HepG2 (cell line): ENCODE results near the gene U2AF1L4. TPM values are rescaled to one million over a fixed set of nuclear protein-coding genes. Genes with fewer than 3 reads are reported as not detected.

Experiments used
- ATAC-seq: fragments of 200-7000 bp; cut with Tn5 transposase; 3 replicates; pipeline ENCODE4 v1.9.1; 2020; ENCODE audit warnings: mild to moderate bottlenecking, moderate library complexity
- BruUV-seq: library from RNA; stranded (reverse); fragments of 400-500 nt; replicated peaks from 2 replicates; lab custom pipeline; 2021; lab: Mats Ljungman, UMichigan
- CTCF ChIA-PET: fragments of 300-600 bp; formaldehyde crosslinking; extraction: SDS; loops from one replicate; lab custom pipeline; 2021; ENCODE audit warnings: low total read pairs, inconsistent platforms, low intra/inter-chr PET ratio; lab: Yijun Ruan, JAX
- POLR2A ChIA-PET: fragments of 350-600 bp; sonication (Branson Sonifier 250); formaldehyde crosslinking; loops from one replicate; lab custom pipeline; 2020; ENCODE audit warnings: antibody characterized with exemption, inconsistent platforms; lab: Yijun Ruan, JAX
- DNase-seq: peaks from one replicate; pipeline ENCODE4 v3.0.0-alpha.2; 2015; ENCODE audit warnings: low spot score
- FAIRE-seq: peaks from 3 replicates; lab custom pipeline; 2011; peaks lifted over from hg19 to GRCh38; lab: Jason Lieb, UNC
- H2AFZ ChIP-seq: one replicate; pipeline ENCODE4 v1.6.1; 2011; ENCODE audit warnings: low read length, inconsistent platforms
- H3K27ac ChIP-seq: fragments of 300-600 bp; 3 replicates; pipeline ENCODE4 v1.8.0; 2011; ENCODE audit warnings: mixed run types, mild to moderate bottlenecking, mixed read lengths, low read length, inconsistent platforms; ENCODE audit not compliant: insufficient read depth; ENCODE audit errors: extremely low read length
- H3K27me3 ChIP-seq, 2 experiments: fragments of 200-600 bp in 1 of 2; 2 replicates in 1 of 2; 3 replicates in 1 of 2; pipeline versions ENCODE4 v1.6.0 to v1.8.0; 2011; ENCODE audit warnings: low read length in 2 of 2, mild to moderate bottlenecking in 2 of 2, moderate library complexity in 2 of 2, inconsistent platforms in 1 of 2; ENCODE audit not compliant: insufficient read depth in 2 of 2, control insufficient read depth in 1 of 2
- H3K36me3 ChIP-seq, 2 experiments: fragments of 200-600 bp in 1 of 2; replicated peaks in 1 of 2; 2 replicates in 1 of 2; 3 replicates in 1 of 2; pipeline versions ENCODE4 v1.5.1 to v1.8.0; 2011; ENCODE audit warnings: low read length in 2 of 2, inconsistent platforms in 1 of 2; ENCODE audit not compliant: insufficient read depth in 2 of 2, control insufficient read depth in 1 of 2
- H3K4me1 ChIP-seq: 2 replicates; pipeline ENCODE4 v1.5.1; 2012; ENCODE audit warnings: low read length, inconsistent platforms; ENCODE audit not compliant: insufficient read depth
- H3K4me2 ChIP-seq: 2 replicates; pipeline ENCODE4 v1.6.0; 2011; ENCODE audit warnings: low read depth, low read length, inconsistent platforms
- H3K4me3 ChIP-seq, 3 experiments: fragments of 200-600 bp in 1 of 3; sonication (generic), shearing (Covaris generic) in 1 of 3; replicated peaks in 1 of 3; 2 replicates each; pipeline ENCODE4 v1.5.1; 2011 to 2016; ENCODE audit warnings: low read length in 3 of 3, inconsistent platforms in 2 of 3, low read depth in 2 of 3, mild to moderate bottlenecking in 2 of 3, control low read depth in 1 of 3, mixed read lengths in 1 of 3; ENCODE audit not compliant: insufficient read depth in 1 of 3
- H3K79me2 ChIP-seq: one replicate; pipeline ENCODE4 v1.6.1; 2011; ENCODE audit warnings: low read length, inconsistent platforms; ENCODE audit not compliant: insufficient read depth
- H3K9ac ChIP-seq: 2 replicates; pipeline ENCODE4 v1.6.0; 2011; ENCODE audit warnings: mild to moderate bottlenecking, low read depth, low read length, inconsistent platforms; ENCODE audit not compliant: insufficient read depth
- H3K9me3 ChIP-seq: 2 replicates; pipeline ENCODE4 v1.5.1; 2012; ENCODE audit warnings: mild to moderate bottlenecking, low read length
- H4K20me1 ChIP-seq: 2 replicates; pipeline ENCODE4 v1.6.0; 2011; ENCODE audit warnings: inconsistent platforms, mild to moderate bottlenecking, low read length, moderate library complexity; ENCODE audit not compliant: insufficient read depth
- FOXK2 ChIP-seq: fragments of 450-650 bp; IDR thresholded peaks from 2 replicates; pipeline ENCODE4 v1.6.1; 2016
- PTBP1 ChIP-seq: fragments of 200-400 bp; formaldehyde crosslinking; IDR thresholded peaks from 2 replicates; pipeline ENCODE4 v1.6.1; 2018; ENCODE audit warnings: low read length, low read depth; ENCODE audit not compliant: poor library complexity, severe bottlenecking
- TBX3 ChIP-seq: fragments of 450-650 bp; IDR thresholded peaks from 2 replicates; pipeline ENCODE4 v1.6.1; 2017; ENCODE audit warnings: antibody characterized with exemption, mild to moderate bottlenecking, inconsistent platforms, borderline replicate concordance
- TOE1 ChIP-seq: sonication (generic); formaldehyde crosslinking; IDR thresholded peaks from 2 replicates; pipeline ENCODE4 v1.4.0; 2020; ENCODE audit warnings: mild to moderate bottlenecking, missing genetic modification reagents
- ZFP36L1 ChIP-seq: sonication (generic); formaldehyde crosslinking; IDR thresholded peaks from 2 replicates; pipeline ENCODE4 v1.8.0; 2022; ENCODE audit warnings: mild to moderate bottlenecking, missing genetic modification reagents, moderate library complexity
- ZNF20 ChIP-seq: sonication (generic); formaldehyde crosslinking; IDR thresholded peaks from 2 replicates; pipeline ENCODE4 v1.4.0; 2020; ENCODE audit warnings: mild to moderate bottlenecking, moderate library complexity, missing genetic modification reagents
- ZNF263 ChIP-seq: sonication (generic); formaldehyde crosslinking; IDR thresholded peaks from 2 replicates; pipeline ENCODE4 v1.4.0; 2020; ENCODE audit warnings: missing genetic modification reagents
- ZNF780A ChIP-seq: sonication (generic); formaldehyde crosslinking; IDR thresholded peaks from 2 replicates; pipeline ENCODE4 v1.8.0; 2022; ENCODE audit warnings: mild to moderate bottlenecking, missing genetic modification reagents, moderate library complexity
- ZSCAN31 ChIP-seq: sonication (generic); formaldehyde crosslinking; IDR thresholded peaks from 2 replicates; pipeline ENCODE4 v1.5.0; 2020; ENCODE audit warnings: low read depth, mild to moderate bottlenecking, missing genetic modification reagents
- WGBS: methylation state at CpG from one replicate; pipeline ENCODE4 v1.1.6; 2017; ENCODE audit warnings: low lambda C conversion rate; 5-methylcytosine and 5-hydroxymethylcytosine counted together
- in situ Hi-C: cut with HindIII; loops from 2 replicates; pipeline ENCODE4 v1.10.0; 2017; ENCODE audit warnings: low pct_unique_long_range_greater_than_20kb; ENCODE audit not compliant: extremely low pct_ligation_motif_present
- intact Hi-C: fragments of 100-400 bp; cut with micrococcal nuclease; formaldehyde crosslinking; loops from one replicate; pipeline ENCODE4 v1.10.0; 2022; ENCODE audit not compliant: unreplicated experiment
- polyA plus RNA-seq, 8 experiments: library from polyadenylated mRNA; depleted of rRNA in 3 of 8; stranded (reverse) in 7 of 8; unstranded in 1 of 8; fragments of >200 nt; fragmentation: Illumina TruSeq in 4 of 8; extraction: Trizol in 4 of 8; gene quantifications; 2 replicates each; pipeline versions ENCODE4 v1.2.1 to v1.2.3, GENCODE V29; 2011 to 2016; ENCODE audit warnings: low read depth in 4 of 8, missing spikeins in 1 of 8, mixed read lengths in 1 of 8; ENCODE audit not compliant: insufficient read depth in 1 of 8
- total RNA-seq, 5 experiments: library from RNA; depleted of rRNA; stranded (reverse); fragments of >200 nt; fragmentation: Illumina TruSeq; extraction: Trizol; gene quantifications; 2 replicates each; pipeline ENCODE4 v1.2.3, GENCODE V29; 2016; ENCODE audit warnings: low read depth in 1 of 5
- TF ChIP-seq, protein P1 (sequence below): sonication (generic); formaldehyde crosslinking; IDR thresholded peaks from 2 replicates; pipeline ENCODE4 v1.5.0; 2020; ENCODE audit warnings: mild to moderate bottlenecking, missing genetic modification reagents
- TF ChIP-seq, protein P2 (sequence below): sonication (generic); formaldehyde crosslinking; IDR thresholded peaks from 2 replicates; pipeline ENCODE4 v1.8.1; 2023; ENCODE audit warnings: mild to moderate bottlenecking, inconsistent platforms, moderate library complexity, missing genetic modification reagents, borderline replicate concordance
- TF ChIP-seq, protein P3 (sequence below): sonication (generic); formaldehyde crosslinking; IDR thresholded peaks from 2 replicates; pipeline ENCODE4 v1.5.1; 2020; ENCODE audit warnings: mild to moderate bottlenecking, missing genetic modification reagents, moderate library complexity
- TF ChIP-seq, protein P4 (sequence below): sonication (generic); formaldehyde crosslinking; IDR thresholded peaks from 2 replicates; pipeline ENCODE4 v1.4.0; 2020; ENCODE audit warnings: mild to moderate bottlenecking, missing genetic modification reagents, borderline replicate concordance

The U2AF1L4 gene
- total and polyA plus RNA-seq, 2 of the 13 experiments (the other 11 are each of a cell fraction or from before 2014, with no cell fraction given) = 7.9 to 15.4 TPM

DNA sequence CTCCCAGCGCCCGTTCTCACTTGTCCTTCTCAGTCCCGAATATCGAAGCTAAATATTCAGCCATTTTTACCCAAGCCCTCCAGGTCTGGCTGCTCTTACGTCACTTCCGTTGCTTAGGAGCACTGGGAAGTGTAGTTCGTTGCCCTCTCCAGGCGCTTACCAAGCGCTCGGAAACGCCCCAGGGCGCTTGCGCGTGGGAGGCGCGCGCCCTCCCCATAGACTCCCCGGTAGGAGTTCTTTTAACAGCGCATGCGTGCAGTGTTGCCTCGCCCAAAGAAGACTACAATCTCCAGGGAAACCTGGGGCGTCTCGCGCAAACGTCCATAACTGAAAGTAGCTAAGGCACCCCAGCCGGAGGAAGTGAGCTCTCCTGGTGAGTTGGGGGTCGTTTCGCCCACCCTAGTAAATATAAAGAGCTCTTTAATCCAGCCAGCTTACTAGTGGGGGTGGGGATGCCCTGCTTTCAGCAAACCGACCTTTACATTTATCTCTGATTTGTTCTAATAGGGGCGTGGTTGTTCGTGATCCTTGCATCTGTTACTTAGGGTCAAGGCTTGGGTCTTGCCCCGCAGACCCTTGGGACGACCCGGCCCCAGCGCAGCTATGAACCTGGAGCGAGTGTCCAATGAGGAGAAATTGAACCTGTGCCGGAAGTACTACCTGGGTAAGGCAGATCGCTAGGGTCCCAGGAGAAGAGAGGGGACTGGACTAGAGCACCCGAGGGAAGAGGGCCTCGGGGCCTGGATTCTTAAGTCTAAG, at the start of gene U2AF1L4, which contains the start of gene PSENEN (continued):
- TF ChIP-seq, protein P1, sequence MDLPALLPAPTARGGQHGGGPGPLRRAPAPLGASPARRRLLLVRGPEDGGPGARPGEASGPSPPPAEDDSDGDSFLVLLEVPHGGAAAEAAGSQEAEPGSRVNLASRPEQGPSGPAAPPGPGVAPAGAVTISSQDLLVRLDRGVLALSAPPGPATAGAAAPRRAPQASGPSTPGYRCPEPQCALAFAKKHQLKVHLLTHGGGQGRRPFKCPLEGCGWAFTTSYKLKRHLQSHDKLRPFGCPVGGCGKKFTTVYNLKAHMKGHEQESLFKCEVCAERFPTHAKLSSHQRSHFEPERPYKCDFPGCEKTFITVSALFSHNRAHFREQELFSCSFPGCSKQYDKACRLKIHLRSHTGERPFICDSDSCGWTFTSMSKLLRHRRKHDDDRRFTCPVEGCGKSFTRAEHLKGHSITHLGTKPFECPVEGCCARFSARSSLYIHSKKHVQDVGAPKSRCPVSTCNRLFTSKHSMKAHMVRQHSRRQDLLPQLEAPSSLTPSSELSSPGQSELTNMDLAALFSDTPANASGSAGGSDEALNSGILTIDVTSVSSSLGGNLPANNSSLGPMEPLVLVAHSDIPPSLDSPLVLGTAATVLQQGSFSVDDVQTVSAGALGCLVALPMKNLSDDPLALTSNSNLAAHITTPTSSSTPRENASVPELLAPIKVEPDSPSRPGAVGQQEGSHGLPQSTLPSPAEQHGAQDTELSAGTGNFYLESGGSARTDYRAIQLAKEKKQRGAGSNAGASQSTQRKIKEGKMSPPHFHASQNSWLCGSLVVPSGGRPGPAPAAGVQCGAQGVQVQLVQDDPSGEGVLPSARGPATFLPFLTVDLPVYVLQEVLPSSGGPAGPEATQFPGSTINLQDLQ (CRISPR knock-in tag) = no peak
- TF ChIP-seq FOXK2 (no peak), TOE1 (CRISPR knock-in tag) (no peak), ZNF780A (CRISPR knock-in tag) (no peak)

DNA sequence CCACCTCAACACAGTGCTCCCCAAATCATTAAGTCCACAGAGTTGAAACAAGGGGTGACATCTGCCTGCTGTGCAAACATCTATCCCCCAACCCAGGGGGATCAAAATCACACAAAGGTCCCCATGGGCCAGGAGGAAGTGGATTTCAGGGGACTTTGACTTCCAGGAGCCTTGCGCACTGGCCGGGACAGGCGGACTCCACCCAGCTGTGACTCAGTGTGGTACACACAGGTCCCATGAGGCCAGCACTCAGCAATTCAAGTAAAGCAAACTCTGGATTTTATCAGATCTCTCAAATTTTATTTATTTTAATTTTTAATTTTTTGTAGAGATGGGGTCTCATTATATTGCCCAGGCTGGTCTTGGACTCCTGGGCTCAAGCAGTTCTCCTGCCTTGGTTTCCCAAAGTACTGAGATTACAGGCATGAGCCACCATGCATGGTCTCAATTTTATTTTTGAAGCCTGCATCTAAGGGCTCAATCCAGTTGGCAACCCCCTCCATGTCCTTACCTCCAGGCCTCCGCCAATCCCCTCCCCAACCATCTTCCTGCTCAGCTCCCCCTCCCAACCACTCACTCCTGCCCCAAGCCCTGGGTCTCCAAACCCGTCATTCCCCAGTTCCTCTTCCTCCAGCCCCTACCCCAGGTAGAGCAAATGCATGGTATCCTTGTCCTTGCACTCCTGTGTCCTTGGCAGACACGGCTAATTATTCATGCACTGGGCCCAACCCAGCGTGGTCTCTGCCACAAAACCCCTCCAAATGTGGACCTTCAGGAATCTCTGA, 48.4 kb upstream of the U2AF1L4 start:
- DNase-seq (no peak), ATAC-seq (no peak), FAIRE-seq (no peak)
- in situ Hi-C loops (no loop called here), intact Hi-C loops (no loop called here)
- Histone ChIP-seq H2AFZ (no peak overlapping the region), H3K27ac (no peak overlapping the region), H3K9ac (no peak overlapping the region), H3K36me3 (no peaks in the 10 kb centered on the region), H3K4me1 (peaks cover 45% of the 10 kb centered on the region), H3K27me3 (peaks cover 0 to 4% of the 10 kb centered on the region in 2 experiments; a peak in 3 of 5 replicates), H3K4me2 (0 out of 2 replicates have a peak overlapping the region, but pooled peaks have one; percentile 18), H3K4me3 (no peak overlapping the region), H3K79me2 (no peaks in the 10 kb centered on the region), H4K20me1 (no peaks in the 10 kb centered on the region), H3K9me3 (no peaks in the 10 kb centered on the region)
- no TSS peak for BruUV-seq
- ChIA-PET POLR2A (interaction anchor here (1.2 kb wide), 1 partner anchor 18 kb away, joined by 3 read pairs; no protein-coding TSS in a partner anchor), CTCF (no interaction called here)
- 34% methylated on average over 7 of the region's 7 CpGs for WGBS
- TF ChIP-seq ZSCAN31 (CRISPR knock-in tag) (no peak), TBX3 (no peak), ZNF263 (peak; percentile 82), ZFP36L1 (CRISPR knock-in tag) (no peak), ZNF20 (no peak), PTBP1 (no peak)
- TF ChIP-seq, protein P2, sequence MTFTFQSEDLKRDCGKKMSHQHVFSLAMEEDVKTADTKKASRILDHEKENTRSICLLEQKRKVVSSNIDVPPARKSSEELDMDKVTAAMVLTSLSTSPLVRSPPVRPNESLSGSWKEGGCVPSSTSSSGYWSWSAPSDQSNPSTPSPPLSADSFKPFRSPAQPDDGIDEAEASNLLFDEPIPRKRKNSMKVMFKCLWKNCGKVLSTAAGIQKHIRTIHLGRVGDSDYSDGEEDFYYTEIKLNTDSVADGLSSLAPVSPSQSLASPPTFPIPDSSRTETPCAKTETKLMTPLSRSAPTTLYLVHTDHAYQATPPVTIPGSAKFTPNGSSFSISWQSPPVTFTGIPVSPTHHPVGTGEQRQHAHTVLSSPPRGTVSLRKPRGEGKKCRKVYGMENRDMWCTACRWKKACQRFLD (CRISPR knock-in tag) = no peak
- TF ChIP-seq, protein P3, sequence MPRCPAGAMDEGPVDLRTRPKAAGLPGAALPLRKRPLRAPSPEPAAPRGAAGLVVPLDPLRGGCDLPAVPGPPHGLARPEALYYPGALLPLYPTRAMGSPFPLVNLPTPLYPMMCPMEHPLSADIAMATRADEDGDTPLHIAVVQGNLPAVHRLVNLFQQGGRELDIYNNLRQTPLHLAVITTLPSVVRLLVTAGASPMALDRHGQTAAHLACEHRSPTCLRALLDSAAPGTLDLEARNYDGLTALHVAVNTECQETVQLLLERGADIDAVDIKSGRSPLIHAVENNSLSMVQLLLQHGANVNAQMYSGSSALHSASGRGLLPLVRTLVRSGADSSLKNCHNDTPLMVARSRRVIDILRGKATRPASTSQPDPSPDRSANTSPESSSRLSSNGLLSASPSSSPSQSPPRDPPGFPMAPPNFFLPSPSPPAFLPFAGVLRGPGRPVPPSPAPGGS (CRISPR knock-in tag) = no peak
- TF ChIP-seq, protein P4, sequence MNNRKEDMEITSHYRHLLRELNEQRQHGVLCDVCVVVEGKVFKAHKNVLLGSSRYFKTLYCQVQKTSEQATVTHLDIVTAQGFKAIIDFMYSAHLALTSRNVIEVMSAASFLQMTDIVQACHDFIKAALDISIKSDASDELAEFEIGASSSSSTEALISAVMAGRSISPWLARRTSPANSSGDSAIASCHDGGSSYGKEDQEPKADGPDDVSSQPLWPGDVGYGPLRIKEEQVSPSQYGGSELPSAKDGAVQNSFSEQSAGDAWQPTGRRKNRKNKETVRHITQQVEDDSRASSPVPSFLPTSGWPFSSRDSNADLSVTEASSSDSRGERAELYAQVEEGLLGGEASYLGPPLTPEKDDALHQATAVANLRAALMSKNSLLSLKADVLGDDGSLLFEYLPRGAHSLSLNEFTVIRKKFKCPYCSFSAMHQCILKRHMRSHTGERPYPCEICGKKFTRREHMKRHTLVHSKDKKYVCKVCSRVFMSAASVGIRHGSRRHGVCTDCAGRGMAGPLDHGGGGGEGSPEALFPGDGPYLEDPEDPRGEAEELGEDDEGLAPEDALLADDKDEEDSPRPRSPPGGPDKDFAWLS (CRISPR knock-in tag) = no peak
